HG02884 (cell line): ENCODE results near the gene SAXO1.
"Not testable (repeated sequence)": the region's sequence is repeated elsewhere in the genome, so short reads cannot be mapped to it uniquely, and the experiment has no call there.

Source experiments
- ATAC-seq: cut with Tn5 transposase; IDR thresholded peaks from one replicate; pipeline ENCODE4 v1.9.1; 2021; ENCODE audit warnings: mild to moderate bottlenecking, moderate library complexity; ENCODE audit not compliant: unreplicated experiment

The SAXO1 gene

GRCh38 chr9:19000133-19000532 lies 32.9 kb downstream of the SAXO1 start:
- ATAC-seq = no peak

- ATAC-seq = no peak
Observed at GRCh38 chr9:18999173-18999785, 33.7 kb downstream of the SAXO1 start.

DNA sequence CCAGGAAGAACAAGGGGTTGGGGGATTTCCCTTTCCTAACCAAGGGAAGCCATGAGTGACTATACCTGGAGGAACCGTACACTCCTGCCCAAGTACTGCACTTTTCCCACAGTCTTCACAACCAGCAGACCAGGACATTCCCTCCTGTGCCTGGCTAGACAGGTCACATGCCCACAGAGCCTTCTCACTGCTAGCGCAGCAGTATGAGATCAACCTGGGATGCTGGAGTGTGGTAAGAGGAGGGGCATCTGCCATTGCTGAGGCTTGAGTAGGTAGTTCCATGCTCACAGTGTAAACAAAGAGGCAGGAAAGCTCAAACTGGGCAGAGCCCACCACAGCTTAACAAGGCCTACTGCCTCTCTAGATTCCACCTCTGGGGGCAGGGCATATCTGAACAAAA lies 35.9 kb downstream of the SAXO1 start:
- no peak for ATAC-seq

GRCh38 chr9:18996211-18996610 lies 36.8 kb downstream of the SAXO1 start:
- ATAC-seq = no peak

- ATAC-seq = no peak
Observed at GRCh38 chr9:18994263-18994916, 38.6 kb downstream of the SAXO1 start.

DNA sequence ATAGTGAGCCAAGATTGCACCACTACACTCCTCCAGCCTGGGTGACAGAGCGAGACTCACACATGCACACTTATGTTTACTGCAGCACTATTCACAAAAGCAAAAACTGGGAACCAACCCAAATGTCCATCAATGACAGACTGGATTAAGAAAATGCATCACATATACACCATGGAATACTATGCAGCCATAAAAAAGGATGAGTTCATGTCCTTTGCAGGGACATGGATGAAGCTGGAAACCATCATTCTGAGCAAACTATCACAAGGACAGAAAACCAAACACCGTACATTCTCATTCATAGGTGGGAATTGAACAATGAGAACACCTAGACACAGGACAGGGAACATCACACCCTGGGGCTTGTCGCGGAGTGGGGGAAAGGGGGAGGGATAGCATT lies 41.8 kb downstream of the SAXO1 start:
- not testable (repeated sequence) for ATAC-seq

GRCh38 chr9:18990494-18990893 lies 42.5 kb downstream of the SAXO1 start:
- ATAC-seq = no peak

DNA sequence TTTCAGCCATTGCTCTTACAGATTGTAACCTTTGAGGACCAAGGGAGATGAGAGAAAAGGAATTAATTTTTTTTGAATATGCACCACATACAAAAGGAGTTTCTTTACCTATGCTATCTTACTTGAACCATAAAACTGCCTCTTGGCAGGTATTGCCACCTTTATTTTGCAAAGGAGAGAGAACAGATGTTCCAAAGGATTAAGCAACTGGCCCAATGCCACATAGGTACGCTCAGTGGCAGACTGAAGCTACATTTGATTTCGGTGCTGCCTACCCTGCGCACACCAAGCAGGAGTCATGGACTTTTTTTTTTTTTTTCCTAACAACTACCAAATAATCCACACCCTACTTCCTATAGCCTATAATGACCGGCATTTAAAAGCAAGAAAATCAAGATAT lies 43.1 kb downstream of the SAXO1 start:
- ATAC-seq = no peak

- no peak for ATAC-seq
Observed at GRCh38 chr9:18989097-18989496, 43.9 kb downstream of the SAXO1 start.

DNA sequence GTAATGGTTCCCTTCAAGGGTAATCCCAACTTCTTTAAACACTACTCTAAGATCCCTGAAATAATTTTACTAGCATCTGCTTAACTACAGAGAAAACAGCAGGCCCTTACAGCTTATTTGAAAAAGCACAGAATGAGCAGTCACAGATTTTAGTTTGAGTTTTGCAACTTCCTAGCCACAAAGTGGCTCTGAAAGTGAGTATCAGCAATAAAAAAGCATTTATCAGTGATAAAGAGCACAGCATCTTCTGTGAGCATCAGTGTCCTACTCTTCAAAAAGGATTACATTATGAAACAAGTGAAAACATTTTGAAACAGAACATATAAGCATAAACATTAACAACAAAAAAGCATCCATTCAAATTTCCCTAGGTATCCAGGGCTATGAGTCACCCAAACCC lies 45.0 kb downstream of the SAXO1 start:
- no peak for ATAC-seq

DNA sequence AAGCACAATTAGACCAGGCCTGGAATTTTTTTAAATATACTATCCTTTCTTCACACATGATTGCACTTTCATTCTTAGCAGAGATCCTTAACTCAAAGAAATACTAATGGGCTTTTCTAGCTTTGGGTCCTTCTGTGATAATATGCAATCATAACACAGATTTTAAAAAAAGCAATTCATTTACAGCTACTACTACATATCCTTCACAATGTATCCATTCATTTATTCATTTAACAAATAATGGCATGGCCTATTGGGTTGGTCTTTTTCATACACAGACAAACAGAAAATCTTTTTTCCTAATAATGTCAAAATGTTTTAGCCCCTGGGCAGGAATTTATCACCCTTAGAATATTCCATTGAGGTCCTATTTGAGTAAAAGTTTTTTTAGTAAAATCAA lies 47.0 kb downstream of the SAXO1 start:
- no peak for ATAC-seq

DNA sequence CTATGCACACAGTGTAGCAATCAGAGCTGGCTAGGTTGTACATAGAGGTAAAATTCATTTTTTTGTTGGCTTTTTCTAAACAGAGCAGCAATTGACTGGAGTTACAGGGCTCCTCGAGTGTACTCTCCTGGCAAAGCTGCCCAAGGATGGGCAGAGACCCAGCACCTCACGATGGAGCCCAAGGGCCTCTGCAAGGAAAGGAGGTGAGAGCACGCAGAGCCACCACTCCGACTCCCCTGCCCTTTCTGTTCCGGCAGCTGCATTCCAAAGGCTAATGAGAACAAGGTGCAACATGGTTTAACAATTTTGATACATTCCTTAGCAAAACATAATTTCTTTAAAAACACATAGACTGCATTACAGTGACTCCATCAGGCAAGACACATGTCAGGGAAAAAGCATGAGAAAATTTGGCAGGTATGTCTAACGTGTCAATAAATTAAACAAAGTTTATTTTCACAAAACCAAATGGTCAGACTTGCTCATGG lies 47.5 kb downstream of the SAXO1 start:
- ATAC-seq = no peak

- ATAC-seq = no peak
Observed at GRCh38 chr9:18982262-18982620, 50.8 kb downstream of the SAXO1 start.

DNA sequence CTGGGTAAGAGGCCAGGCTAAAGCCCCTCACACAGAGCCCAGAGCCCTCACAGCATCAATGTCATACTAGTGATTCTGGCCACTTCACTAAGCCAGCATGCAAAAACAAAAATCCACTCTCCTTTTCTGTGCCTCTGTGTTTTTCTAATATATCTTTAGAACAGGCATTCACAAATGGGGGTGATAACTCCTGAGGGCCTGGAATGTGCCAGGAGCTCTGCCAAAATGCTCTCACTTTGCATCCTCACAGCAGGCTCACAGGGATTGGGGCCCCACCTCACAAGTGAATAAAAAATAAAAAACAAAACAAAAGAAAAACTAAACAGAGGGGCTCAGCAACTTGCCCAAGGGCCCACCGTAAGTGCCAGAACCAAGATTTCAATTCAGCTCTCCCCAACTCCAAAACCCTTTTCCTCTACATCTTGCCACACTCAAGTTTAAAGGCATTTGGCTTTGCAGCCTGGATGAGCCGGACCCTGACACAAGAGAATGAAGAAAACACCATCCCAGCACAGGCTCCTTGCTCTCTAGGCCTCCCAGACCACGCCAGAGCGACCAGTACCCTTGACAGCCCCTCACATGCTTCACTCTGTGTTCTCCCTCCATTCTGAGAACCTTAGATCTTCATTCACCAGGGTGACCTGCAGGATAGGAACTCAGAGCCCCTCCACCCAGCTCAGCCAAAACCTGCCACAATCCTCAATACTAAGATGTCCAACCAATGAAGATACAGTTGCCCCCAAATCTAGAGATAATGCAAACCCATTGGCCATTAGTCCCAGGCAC lies 51.3 kb downstream of the SAXO1 start:
- no peak for ATAC-seq

GRCh38 chr9:18980189-18980588 lies 52.8 kb downstream of the SAXO1 start:
- ATAC-seq = no peak

DNA sequence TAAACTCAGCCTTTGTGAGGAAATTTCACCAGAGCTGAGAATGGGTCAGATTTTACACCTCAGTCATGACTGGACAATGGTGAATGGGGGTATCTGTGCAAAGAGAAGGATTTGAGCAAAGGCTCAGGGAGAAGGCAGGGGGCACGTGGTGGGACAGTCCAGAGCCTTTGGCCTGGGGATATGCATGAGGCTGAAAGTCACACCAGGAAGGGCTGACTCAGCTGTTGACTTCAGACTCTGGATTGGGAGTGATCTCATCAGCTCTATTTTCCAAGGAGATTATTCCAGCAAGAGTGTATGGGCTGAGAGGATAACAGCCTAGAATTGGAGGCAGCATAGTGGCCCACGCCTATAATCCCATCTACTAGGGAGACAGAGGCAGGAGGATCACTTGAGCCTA lies 53.6 kb downstream of the SAXO1 start:
- ATAC-seq = no peak

DNA sequence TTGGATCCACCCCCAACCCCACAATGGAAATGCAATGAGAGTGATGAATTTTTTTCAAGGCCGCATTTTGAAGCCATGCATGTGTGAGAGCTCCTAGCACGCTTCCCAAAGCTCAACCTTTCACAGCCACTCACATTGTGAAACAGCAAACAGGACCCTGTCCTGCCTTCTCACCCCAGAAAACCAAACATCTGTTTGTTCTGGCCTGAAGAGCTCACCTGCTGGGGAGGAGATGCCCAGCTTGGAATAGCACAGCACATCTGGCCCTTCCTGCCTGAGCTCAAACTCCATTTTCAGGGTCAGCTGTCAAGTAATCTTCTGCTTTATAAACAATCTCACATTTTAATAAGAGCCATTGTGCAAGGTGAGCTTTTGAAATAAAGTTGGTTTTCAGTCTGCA lies 54.8 kb downstream of the SAXO1 start:
- ATAC-seq = no peak

DNA sequence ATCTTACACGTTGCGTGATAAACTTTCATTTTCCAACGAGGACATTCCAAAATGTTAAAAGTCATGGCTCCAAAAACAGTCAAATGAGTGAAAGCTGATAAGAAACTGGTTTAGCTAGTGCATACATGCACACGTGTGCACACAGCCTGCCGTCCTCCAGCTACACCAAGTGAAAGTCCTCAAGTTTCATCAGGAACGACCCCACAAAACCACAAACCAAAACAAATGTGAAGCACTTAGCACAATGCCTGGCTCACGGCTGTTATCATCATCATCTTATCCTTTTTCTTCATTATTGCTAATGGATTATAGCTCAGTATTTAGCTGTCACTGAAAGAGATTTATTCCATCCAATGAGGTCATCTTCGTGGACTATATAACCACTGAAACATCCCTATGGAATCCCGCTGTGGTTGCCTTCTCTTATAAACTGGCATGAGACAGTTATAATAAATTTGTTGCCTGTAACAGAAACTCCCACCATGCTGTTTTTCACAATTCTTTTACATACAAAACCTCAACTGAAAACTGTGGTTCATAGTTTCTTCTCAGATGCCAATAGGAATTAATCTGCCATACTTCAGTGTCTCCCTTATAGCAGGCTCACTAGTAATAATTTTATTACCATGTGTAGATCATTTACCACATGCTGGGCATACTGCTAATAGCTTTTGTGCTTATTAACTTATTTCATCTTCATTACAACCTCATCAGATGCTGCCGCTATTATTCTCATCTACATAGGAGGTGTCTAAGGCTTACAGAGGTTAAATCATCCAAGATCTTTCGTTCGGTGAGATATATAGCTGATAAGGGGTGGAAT lies 56.1 kb downstream of the SAXO1 start:
- ATAC-seq = no peak

- no peak for ATAC-seq
Observed at GRCh38 chr9:18976221-18976708, 56.7 kb downstream of the SAXO1 start.

DNA sequence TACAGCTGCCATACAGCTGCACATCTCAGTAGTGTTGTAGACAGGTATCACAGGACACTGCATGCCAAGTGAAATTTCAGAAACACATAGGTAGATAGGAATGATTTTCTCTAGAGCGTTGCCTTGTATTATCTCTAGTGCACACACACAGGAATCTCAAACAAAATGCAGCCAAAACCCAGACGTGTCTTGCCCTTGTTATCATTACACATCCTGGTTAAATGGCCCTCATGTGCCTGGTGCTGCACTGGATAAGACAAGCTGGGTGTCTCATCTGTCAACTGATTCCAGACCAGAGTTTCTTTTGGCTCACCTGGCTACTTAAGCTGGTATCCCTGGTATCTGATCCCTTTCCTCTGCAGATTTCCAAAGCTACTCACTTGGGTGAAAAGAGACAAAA lies 59.7 kb downstream of the SAXO1 start:
- ATAC-seq = no peak

GRCh38 chr9:18972675-18973074 lies 60.3 kb downstream of the SAXO1 start:
- ATAC-seq = no peak
